Ovary (tissue), 9 donors: Measurements from ENCODE around the gene OR8G1. TPM values are rescaled to one million over a fixed set of nuclear protein-coding genes. Genes with fewer than 3 reads are reported as not detected.
"Not testable (repeated sequence)": the region's sequence is repeated elsewhere in the genome, so short reads cannot be mapped to it uniquely, and the experiment has no call there.

Experiments
- DNase-seq, 5 donors: peaks; one replicate each; pipeline ENCODE4 v3.0.0-alpha.2; 2019 to 2020
- H3K27ac ChIP-seq, 2 donors: fragments of 200-600 bp; one replicate each; pipeline versions ENCODE4 v1.5.1 to v1.8.0; 2019 to 2022
- H3K27me3 ChIP-seq: fragments of 200-600 bp; one replicate; pipeline ENCODE4 v1.8.0; 2022
- H3K36me3 ChIP-seq: fragments of 200-600 bp; sonication (generic); one replicate; pipeline ENCODE4 v1.5.1; 2019
- H3K4me1 ChIP-seq: one replicate; pipeline ENCODE4 v1.8.1; 2013; ENCODE audit warnings: mild to moderate bottlenecking, moderate library complexity; ENCODE audit not compliant: insufficient read depth
- H3K4me3 ChIP-seq: fragments of 200-600 bp; sonication (generic); one replicate; pipeline ENCODE4 v1.5.1; 2017
- H3K9me3 ChIP-seq, 2 donors: fragments of 200-600 bp in 1 of 2; sonication (generic) in 1 of 2; one replicate each; pipeline versions ENCODE4 v1.5.1 to v1.8.1; 2013 to 2019; ENCODE audit warnings: mild to moderate bottlenecking in 1 of 2, moderate library complexity in 1 of 2
- EP300 ChIP-seq: sonication (generic); formaldehyde crosslinking; IDR thresholded peaks from one replicate; pipeline ENCODE4 v1.6.1; 2017; ENCODE audit warnings: antibody characterized with exemption
- POLR2A ChIP-seq: fragments of 450-650 bp; IDR thresholded peaks from one replicate; pipeline ENCODE4 v1.6.1; 2017; ENCODE audit warnings: antibody characterized with exemption, mild to moderate bottlenecking, moderate library complexity
- WGBS, 3 donors: extraction: QIAGEN DNeasy Blood & Tissue Kit in 1 of 3; methylation state at CpG; one replicate each; pipeline versions ENCODE4 v1.1.5 to v1.1.7; 2013 to 2017; 5-methylcytosine and 5-hydroxymethylcytosine counted together
- intact Hi-C, 4 donors: fragments of 100-400 bp; cut with DNase I; formaldehyde crosslinking; loops; one replicate each; pipeline versions ENCODE4 v1.11.0 to v1.15.1; 2022 to 2023
- polyA plus RNA-seq, 2 donors: library from polyadenylated mRNA; stranded (reverse); fragments of 200-250 nt in 1 of 2; fragments of 350-450 nt in 1 of 2; fragmentation: Illumina TruSeq in 1 of 2; extraction: RNeasy Lipid Tissue Mini Kit (QIAGEN cat#74804) in 1 of 2; gene quantifications; one replicate each; pipeline ENCODE4 v1.2.3, GENCODE V29; 2013 to 2014
- total RNA-seq, 7 donors: library from RNA; depleted of rRNA in 2 of 7; stranded (reverse); fragments of >200 nt in 2 of 7; fragmentation: NEBNext Ultra II Directional in 3 of 7; extraction: Animal tissue kit (Norgen Biotek cat#: 25700) in 3 of 7; gene quantifications; one replicate each; pipeline versions ENCODE4 v1.1.0 to v1.2.4, GENCODE V29; 2016 to 2023
- TF ChIP-seq, protein P1 (sequence below), 3 donors: fragments of 450-650 bp in 2 of 3; fragments of 200-600 bp in 1 of 3; IDR thresholded peaks; one replicate each; pipeline versions ENCODE4 v1.5.1 to v1.8.0; 2016 to 2022; ENCODE audit warnings: antibody characterized with exemption in 3 of 3, mild to moderate bottlenecking in 1 of 3
- donor health status: DM: no; HTN: no; CAD: no; lungs with moderate emphysema.
- donor health status: DM: no; HTN: no; CAD: no.
- donor health status: Bipolar disorder and iron deficiency.
- donor health status: DM: yes; HTN: yes; CAD: no.
- donor health status: DM: no; HTN: no; CAD: no.
- donor health status: DM: yes; HTN: yes; CAD: no.

Gene OR8G1
- total and polyA plus RNA-seq, 9 donors, result not detected

GRCh38 chr11:124225471-124225870 lies 15.4 kb upstream of the OR8G1 start:
- H3K27me3 ChIP-seq, result no peaks in the 10 kb centered on the region
- H3K9me3 ChIP-seq, result no peaks in the 10 kb centered on the region
- H3K4me1 ChIP-seq, result no peaks in the 10 kb centered on the region
- H3K4me3 ChIP-seq, result no peak overlapping the region
- WGBS, 3 donors, result 75 to 86% (median 76%) methylated on average over 1 of the region's 1 CpG
- H3K27ac ChIP-seq, result no peak overlapping the region
- intact Hi-C loops, result no loop called here
- H3K36me3 ChIP-seq, result no peaks in the 10 kb centered on the region
- no peak for DNase-seq
- TF ChIP-seq EP300 (no peak), POLR2A (no peak)
- TF ChIP-seq, protein P1, sequence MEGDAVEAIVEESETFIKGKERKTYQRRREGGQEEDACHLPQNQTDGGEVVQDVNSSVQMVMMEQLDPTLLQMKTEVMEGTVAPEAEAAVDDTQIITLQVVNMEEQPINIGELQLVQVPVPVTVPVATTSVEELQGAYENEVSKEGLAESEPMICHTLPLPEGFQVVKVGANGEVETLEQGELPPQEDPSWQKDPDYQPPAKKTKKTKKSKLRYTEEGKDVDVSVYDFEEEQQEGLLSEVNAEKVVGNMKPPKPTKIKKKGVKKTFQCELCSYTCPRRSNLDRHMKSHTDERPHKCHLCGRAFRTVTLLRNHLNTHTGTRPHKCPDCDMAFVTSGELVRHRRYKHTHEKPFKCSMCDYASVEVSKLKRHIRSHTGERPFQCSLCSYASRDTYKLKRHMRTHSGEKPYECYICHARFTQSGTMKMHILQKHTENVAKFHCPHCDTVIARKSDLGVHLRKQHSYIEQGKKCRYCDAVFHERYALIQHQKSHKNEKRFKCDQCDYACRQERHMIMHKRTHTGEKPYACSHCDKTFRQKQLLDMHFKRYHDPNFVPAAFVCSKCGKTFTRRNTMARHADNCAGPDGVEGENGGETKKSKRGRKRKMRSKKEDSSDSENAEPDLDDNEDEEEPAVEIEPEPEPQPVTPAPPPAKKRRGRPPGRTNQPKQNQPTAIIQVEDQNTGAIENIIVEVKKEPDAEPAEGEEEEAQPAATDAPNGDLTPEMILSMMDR (IDR thresholded peaks at IDR 0.05), result no peak

DNA sequence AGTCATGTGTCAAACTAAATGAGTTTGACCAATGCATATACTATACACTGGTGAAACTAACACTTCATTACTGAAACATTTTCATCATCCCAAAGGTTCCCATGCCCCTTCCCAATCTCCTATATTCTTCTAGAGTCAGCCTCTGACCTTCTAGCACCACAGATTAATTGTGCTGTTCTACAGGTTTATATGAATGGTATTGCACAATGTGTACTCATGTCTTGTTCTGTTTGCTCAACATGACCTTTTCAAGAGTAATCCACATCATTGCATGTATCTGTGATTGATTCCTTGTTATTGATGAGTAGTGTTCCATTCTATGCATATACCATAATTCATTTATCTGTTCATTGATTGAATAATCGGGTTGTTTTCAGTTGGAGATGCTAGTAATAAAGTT lies 7.5 kb upstream of the OR8G1 start:
- Histone ChIP-seq H3K27me3 (no peaks in the 10 kb centered on the region), H3K9me3 (no peaks in the 10 kb centered on the region), H3K4me1 (no peaks in the 10 kb centered on the region), H3K4me3 (no peak overlapping the region), H3K36me3 (no peaks in the 10 kb centered on the region), H3K27ac (no peak overlapping the region)
- intact Hi-C loops, result no loop called here
- DNase-seq, result no peak
- 0 to 38% (median 0%) methylated on average over 1 of the region's 1 CpG for WGBS, 3 donors
- TF ChIP-seq EP300 (no peak), POLR2A (no peak)
- TF ChIP-seq, protein P1 (IDR thresholded peaks at IDR 0.05), result no peak

GRCh38 chr11:124238512-124238911 lies 2.4 kb upstream of the OR8G1 start:
- H3K27ac ChIP-seq, result no peak overlapping the region
- WGBS, 3 donors, result 55 to 65% (median 55%) methylated on average over 5 of the region's 5 CpGs
- no peaks in the 10 kb centered on the region for H3K27me3 ChIP-seq
- no peaks in the 10 kb centered on the region for H3K4me1 ChIP-seq
- DNase-seq, result no peak
- TF ChIP-seq POLR2A (no peak), EP300 (no peak)
- TF ChIP-seq, protein P1 (IDR thresholded peaks at IDR 0.05), result no peak
- intact Hi-C loops, result no loop called here
- H3K9me3 ChIP-seq, result no peaks in the 10 kb centered on the region
- no peaks in the 10 kb centered on the region for H3K36me3 ChIP-seq
- H3K4me3 ChIP-seq, result no peak overlapping the region

DNA sequence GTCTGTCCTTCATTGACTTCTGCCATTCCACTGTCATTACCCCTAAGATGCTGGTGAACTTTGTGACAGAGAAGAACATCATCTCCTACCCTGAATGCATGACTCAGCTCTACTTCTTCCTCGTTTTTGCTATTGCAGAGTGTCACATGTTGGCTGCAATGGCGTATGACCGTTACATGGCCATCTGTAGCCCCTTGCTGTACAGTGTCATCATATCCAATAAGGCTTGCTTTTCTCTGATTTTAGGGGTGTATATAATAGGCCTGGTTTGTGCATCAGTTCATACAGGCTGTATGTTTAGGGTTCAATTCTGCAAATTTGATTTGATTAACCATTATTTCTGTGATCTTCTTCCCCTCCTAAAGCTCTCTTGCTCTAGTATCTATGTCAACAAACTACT lies 9.0 kb downstream of the OR8G1 start:
- H3K27me3 ChIP-seq, intact Hi-C loops: not testable (repeated sequence)
- 59 to 76% (median 64%) methylated on average over 3 of the region's 3 CpGs for WGBS, 3 donors

GRCh38 chr11:124256076-124256475 lies 15.2 kb downstream of the OR8G1 start, which contains the start of gene OR8G5:
OR8G5 (plus strand) TSS chr11:124256376; CDS start chr11:124264932, 8,556 bp downstream.
- H3K9me3 ChIP-seq, result no peaks in the 10 kb centered on the region
- no peaks in the 10 kb centered on the region for H3K4me1 ChIP-seq
- H3K36me3 ChIP-seq, result no peaks in the 10 kb centered on the region
- WGBS, 3 donors, result 65 to 84% (median 82%) methylated on average over 4 of the region's 4 CpGs
- TF ChIP-seq, protein P1 (IDR thresholded peaks at IDR 0.05), result no peak
- TF ChIP-seq EP300 (no peak), POLR2A (no peak)
- no peak within 1 kb of the TSS for H3K27ac ChIP-seq
- H3K4me3 ChIP-seq, result no peak within 1 kb of the TSS
- intact Hi-C loops, result no loop called here
- DNase-seq, result no peak
- no peaks in the 10 kb centered on the region for H3K27me3 ChIP-seq

More for the DNA sequence above, 9.0 kb downstream of the OR8G1 start:
- DNase-seq, H3K9me3 ChIP-seq, H3K36me3 ChIP-seq, H3K4me1 ChIP-seq, H3K4me3 ChIP-seq, H3K27ac ChIP-seq: not testable (repeated sequence)

DNA sequence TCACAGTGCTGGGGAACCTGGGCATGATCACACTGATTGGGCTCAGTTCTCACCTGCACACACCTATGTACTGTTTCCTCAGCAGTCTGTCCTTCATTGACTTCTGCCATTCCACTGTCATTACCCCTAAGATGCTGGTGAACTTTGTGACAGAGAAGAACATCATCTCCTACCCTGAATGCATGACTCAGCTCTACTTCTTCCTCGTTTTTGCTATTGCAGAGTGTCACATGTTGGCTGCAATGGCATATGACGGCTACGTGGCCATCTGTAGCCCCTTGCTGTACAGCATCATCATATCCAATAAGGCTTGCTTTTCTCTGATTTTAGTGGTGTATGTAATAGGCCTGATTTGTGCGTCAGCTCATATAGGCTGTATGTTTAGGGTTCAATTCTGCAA lies 24.1 kb downstream of the OR8G1 start:
- WGBS, 3 donors, result 72 to 79% (median 73%) methylated on average over 4 of the region's 4 CpGs

GRCh38 chr11:124270886-124271285 lies 30.0 kb downstream of the OR8G1 start:
- WGBS, 3 donors, result 43 to 50% (median 46%) methylated on average over 7 of the region's 7 CpGs
- intact Hi-C loops, H3K4me1 ChIP-seq, H3K27me3 ChIP-seq, H3K9me3 ChIP-seq, H3K4me3 ChIP-seq, DNase-seq, H3K36me3 ChIP-seq, H3K27ac ChIP-seq: not testable (repeated sequence)

More for the DNA sequence above, 24.1 kb downstream of the OR8G1 start:
- H3K9me3 ChIP-seq, H3K4me1 ChIP-seq, H3K27me3 ChIP-seq, intact Hi-C loops, H3K36me3 ChIP-seq, H3K27ac ChIP-seq, DNase-seq, H3K4me3 ChIP-seq: not testable (repeated sequence)
